Mucosa of rectum (tissue), 2 donors: Measurements from ENCODE around the gene BAHCC1.

Experiments
- H3K27ac ChIP-seq, 2 donors: one replicate each; pipeline ENCODE4 v1.7.0; 2013; ENCODE audit warnings: inconsistent platforms in 2 of 2, low read depth in 2 of 2, low read length in 2 of 2
- H3K27me3 ChIP-seq, 2 donors: one replicate each; pipeline ENCODE4 v1.7.0; 2013; ENCODE audit warnings: low read length in 2 of 2; ENCODE audit not compliant: control insufficient read depth in 2 of 2, insufficient read depth in 2 of 2
- H3K36me3 ChIP-seq, 2 donors: one replicate each; pipeline ENCODE4 v1.7.0; 2013; ENCODE audit warnings: low read length in 2 of 2; ENCODE audit not compliant: control insufficient read depth in 2 of 2, insufficient read depth in 2 of 2
- H3K4me1 ChIP-seq, 2 donors: one replicate each; pipeline ENCODE4 v1.7.0; 2013; ENCODE audit warnings: low read length in 2 of 2, mild to moderate bottlenecking in 1 of 2; ENCODE audit not compliant: control insufficient read depth in 2 of 2, insufficient read depth in 2 of 2
- H3K4me3 ChIP-seq, 2 donors: one replicate each; pipeline ENCODE4 v1.7.0; 2013; ENCODE audit warnings: low read length in 2 of 2
- H3K9ac ChIP-seq, 2 donors: one replicate each; pipeline ENCODE4 v1.7.0; 2013; ENCODE audit warnings: low read length in 2 of 2, low read depth in 1 of 2, mild to moderate bottlenecking in 1 of 2
- H3K9me3 ChIP-seq, 2 donors: one replicate each; pipeline ENCODE4 v1.7.0; 2013; ENCODE audit warnings: low read length in 2 of 2; ENCODE audit not compliant: control insufficient read depth in 2 of 2
- donor health status: healthy.
- donor health status: Normal muscosa, but diverticular disease.

BAHCC1 gene

DNA sequence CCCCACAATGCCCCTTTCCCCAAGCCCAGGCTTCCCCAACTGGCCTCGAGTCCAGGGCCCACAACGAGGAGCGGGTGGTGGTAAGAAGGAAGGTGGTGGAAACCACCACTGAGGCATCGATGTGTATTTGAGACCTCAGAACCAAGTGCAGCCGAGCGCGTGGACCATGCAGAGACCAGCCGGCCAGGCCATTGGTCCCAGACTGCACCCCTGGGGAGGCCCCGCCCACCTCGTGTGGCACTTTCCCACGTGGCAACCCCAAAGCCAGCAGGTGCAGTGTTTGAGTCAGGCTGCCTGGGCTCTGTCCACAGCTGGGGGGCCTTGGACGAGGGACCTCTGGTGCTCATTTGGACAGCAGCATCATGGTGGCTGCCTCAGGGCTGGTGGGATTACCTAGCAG is 28.1 kb upstream of the BAHCC1 start:
- H3K27me3 ChIP-seq = no peaks in the 10 kb centered on the region

DNA sequence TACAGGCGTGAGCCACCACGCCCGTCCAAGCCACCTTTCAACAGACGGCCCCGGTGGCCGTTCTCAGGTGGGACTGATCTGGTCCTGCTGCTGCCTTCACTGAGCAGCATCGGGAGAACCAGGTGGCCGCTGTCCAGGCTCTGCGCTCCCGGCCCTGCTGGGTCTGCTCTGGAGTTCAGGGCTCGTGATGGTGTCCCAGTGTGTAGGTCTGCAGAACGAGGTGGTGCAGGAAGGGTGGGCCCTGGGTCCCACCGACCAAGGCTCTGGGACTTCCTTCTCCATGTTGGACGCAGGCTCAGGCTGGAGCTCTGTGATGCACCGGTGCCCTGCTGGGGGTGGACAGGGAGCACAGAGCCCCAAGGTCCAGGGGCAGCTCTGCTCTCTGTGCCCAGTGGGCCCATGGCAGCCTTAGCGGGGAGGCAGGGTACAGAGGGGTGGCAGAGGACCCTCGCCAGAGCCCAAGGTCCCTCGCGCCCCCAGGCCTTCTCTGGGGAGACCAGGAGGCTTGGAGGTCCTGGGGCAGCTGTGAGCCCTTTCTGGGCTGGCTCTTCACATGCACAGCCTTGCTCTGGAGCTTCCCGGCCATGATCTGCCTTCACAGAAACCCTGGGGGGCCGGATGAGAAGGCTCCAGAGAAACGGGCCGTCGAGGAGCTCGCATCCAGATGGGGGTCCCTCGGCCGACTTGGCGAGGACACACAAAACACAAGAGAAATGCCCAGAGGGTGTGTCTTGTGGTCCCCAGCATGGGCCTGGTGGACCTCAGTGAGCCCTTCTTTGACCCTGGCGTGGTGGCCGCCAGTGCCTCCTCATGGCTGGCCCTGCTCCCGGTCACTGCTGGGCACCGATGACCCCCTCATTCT is 26.9 kb upstream of the BAHCC1 start:
- Histone ChIP-seq H3K9ac (no peak overlapping the region), H3K9me3 (no peaks in the 10 kb centered on the region), H3K27ac (no peak overlapping the region), H3K4me1 (peaks cover 25 to 26% of the 10 kb centered on the region in 2 donors), H3K4me3 (no peak overlapping the region), H3K27me3 (no peaks in the 10 kb centered on the region), H3K36me3 (no peaks in the 10 kb centered on the region)

More for the DNA sequence above, 28.1 kb upstream of the BAHCC1 start:
- H3K36me3 ChIP-seq = no peaks in the 10 kb centered on the region
- no peaks in the 10 kb centered on the region for H3K9me3 ChIP-seq
- no peak overlapping the region for H3K9ac ChIP-seq
- H3K27ac ChIP-seq = no peak overlapping the region
- H3K4me1 ChIP-seq = peaks cover 25 to 33% of the 10 kb centered on the region in 2 donors
- no peak overlapping the region for H3K4me3 ChIP-seq

DNA sequence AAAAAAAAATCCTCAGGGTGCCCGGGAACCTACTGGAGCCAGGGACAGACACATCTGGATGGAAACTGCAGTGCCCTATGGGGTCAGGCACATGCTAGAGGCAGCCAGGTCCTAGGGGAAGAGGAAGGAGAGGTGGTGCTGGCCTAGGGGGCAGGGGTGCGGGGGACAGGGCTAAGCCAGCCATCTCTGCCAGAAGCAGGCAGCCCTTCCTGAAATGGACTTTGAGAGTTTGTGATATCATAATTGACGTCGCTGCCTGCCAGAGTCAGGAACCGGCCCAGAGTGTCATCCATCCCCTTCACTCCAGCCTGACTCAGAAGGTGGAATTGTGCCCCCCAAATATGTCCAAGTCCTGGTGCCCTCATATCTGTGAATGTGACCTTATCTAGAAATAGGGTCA is 25.0 kb upstream of the BAHCC1 start:
- Histone ChIP-seq H3K27ac (no peak overlapping the region), H3K9me3 (no peaks in the 10 kb centered on the region)

DNA sequence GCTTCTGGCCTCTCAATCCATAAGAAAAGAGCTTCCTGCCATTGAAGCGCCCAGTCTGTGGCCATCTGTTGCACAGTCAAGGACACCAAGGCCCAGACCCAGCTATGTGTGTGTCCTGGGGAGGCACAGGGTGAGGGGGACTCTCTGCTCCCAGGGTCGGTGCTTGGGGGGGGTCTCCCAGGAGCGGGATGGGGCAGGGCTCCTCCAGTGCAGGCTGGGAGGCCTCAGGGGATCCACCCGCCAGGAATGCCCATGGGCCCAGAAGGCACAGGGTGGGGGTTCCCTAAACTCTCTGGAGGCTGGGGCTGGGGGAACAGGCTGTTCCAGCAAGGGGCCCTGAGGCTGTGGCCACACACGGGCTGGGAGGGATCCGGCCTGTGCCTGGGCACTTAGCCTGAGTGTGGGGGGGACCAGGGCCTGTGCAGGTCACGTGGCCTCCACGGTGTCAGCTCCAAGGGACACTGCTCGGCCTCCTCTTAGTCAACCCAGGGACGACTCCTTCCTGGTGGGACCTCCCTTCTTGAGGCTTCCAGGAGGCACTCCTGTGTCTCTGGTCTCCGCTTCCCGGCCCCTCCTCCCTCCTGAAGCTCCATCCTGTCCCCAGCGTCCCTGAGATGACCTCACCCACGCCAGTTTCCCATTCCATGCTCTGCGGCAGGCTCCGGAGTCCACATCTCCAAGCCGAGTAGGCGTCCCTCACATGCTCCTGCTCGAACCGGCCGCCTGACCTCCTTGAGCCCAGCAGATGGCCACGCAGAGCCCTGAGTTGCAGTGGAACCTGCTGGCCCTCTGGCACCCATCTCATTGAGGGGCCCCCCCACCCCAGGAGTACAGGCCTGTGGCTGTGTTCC is 23.1 kb upstream of the BAHCC1 start:
- Histone ChIP-seq H3K4me1 (no peaks in the 10 kb centered on the region), H3K4me3 (no peak overlapping the region), H3K27me3 (no peaks in the 10 kb centered on the region), H3K27ac (peak overlapping the region in 1 of 2 donors; percentile 9), H3K36me3 (no peaks in the 10 kb centered on the region), H3K9ac (no peak overlapping the region), H3K9me3 (no peaks in the 10 kb centered on the region)

More for the DNA sequence above, 25.0 kb upstream of the BAHCC1 start:
- H3K36me3 ChIP-seq = no peaks in the 10 kb centered on the region
- no peaks in the 10 kb centered on the region for H3K27me3 ChIP-seq
- peaks cover 11 to 12% of the 10 kb centered on the region in 2 donors for H3K4me1 ChIP-seq
- H3K9ac ChIP-seq = no peak overlapping the region
- no peak overlapping the region for H3K4me3 ChIP-seq

DNA sequence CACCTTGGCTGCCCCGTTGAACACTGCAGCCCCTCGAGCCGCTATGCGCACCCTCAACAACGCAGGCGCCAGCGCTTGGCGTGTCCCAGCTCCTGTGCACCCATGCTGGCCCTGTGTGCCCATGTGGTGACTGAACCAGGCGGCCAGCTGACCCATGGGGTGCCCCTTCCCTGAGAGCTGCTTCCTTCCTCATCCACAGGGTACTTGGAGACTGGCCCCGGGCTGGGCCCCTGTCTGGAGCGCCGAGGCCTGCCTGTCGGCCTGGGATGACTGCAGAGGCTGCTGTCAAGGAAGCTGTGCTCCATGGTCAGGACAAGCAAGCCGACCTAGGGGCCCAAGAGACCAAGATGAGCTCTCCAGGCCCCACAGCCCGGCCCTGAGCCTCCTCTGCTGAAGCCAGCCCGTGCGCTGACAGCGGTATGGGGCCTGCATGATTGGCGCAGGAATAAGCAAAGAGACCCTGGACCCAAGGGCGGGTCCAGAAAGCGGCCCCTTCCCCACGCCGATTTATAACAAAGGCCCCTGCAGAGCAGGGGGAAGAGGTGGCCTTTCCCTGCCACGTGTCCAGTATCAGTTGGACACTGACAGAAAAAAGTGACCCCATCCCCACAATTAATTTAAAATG is 21.6 kb upstream of the BAHCC1 start:
- Histone ChIP-seq H3K4me1 (no peaks in the 10 kb centered on the region), H3K9ac (no peak overlapping the region), H3K4me3 (no peak overlapping the region), H3K27ac (no peak overlapping the region), H3K9me3 (no peaks in the 10 kb centered on the region), H3K27me3 (no peaks in the 10 kb centered on the region), H3K36me3 (no peaks in the 10 kb centered on the region)

DNA sequence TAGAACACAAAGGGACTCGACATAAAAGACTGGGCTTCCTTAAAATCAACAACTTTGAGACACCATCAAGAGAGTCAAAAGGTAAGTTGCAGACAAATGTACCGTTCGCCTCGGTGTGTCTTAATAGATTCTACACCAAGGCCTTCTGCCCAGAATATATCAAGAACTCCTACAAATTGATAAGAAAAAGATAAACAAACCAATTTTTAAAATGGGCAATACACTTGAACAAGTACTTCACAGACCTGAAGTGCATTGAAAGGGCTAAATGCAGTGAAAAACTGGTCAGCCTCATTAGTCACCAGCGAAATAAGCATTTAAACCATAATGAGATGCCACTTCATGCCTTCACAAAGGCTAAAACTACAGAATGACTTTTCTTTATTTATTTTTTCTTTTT is 20.4 kb upstream of the BAHCC1 start:
- Histone ChIP-seq H3K27ac (no peak overlapping the region), H3K9ac (no peak overlapping the region), H3K9me3 (no peaks in the 10 kb centered on the region), H3K4me1 (peaks cover 0 to 5% of the 10 kb centered on the region in 2 donors), H3K4me3 (no peak overlapping the region), H3K36me3 (no peaks in the 10 kb centered on the region), H3K27me3 (no peaks in the 10 kb centered on the region)

DNA sequence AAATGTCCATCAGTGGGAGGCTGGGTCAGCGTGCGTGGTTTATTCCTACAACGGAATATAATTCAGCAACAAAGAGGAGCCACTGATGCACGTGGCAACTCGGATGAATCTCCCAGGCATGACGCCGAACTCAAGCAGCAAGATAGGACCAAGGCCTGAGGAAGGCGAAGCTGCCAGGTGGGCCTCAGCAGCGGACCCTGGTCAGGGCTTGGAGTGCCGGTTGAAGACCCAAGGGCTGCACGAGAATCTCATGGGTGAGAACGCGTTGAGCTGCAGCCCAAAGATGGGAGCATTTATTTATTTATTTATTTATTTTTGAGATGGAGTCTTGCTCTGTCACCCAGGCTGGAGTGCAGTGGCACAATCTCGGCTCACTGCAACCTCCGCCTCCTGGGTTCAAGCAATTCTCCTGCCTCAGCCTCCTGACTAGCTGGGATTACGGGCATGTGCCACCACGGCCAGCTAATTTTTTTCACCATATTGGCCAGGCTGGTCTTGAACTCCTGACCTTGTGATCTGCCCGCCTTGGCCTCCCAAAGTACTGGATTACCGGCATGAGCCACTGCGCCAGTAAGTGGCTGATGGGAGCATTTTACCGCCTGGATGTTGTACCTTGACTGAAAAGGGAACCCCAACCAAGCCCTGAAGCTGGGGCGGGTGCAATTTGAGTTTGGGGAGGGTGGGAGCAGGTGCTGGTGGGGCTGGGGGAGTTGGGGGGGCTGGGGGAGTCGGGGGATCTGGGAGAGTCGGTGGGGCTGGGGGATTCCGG is 18.1 kb upstream of the BAHCC1 start:
- H3K9ac ChIP-seq = no peak overlapping the region
- no peaks in the 10 kb centered on the region for H3K36me3 ChIP-seq
- H3K27me3 ChIP-seq = no peaks in the 10 kb centered on the region
- peaks cover 0 to 5% of the 10 kb centered on the region in 2 donors for H3K4me1 ChIP-seq
- no peak overlapping the region for H3K27ac ChIP-seq
- H3K4me3 ChIP-seq = no peak overlapping the region
- no peaks in the 10 kb centered on the region for H3K9me3 ChIP-seq

DNA sequence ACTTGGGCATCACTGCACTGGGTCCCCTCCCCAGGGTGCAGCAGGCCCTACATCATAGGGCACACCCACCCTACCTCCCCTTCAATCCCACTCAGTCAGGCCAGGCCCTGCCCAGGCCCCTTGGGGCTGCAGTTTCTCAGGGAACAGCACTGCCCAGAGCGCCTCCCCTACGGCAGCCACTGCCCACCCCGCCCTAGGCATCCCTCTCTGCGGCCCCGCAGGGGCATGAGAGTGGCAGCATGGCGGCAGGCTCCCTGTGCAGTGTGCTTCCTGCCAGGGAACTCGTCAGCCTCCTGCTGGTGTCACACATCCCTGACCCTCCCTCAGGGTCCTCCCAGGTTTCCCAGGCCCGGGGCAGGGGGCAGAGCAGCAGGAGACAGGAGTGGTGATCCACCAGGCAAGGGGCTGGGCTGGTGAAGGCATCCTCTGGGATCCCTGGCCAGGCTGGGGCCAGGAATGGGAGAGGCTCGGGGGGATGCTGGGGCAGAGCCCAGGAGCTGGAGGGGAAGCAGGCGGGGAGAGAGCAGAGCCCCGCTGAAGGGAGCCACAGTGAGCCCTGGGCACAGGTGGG is 16.2 kb upstream of the BAHCC1 start:
- Histone ChIP-seq H3K9ac (peak overlapping the region in 1 of 2 donors; percentile 50), H3K9me3 (no peaks in the 10 kb centered on the region), H3K27me3 (no peaks in the 10 kb centered on the region), H3K4me3 (no peak overlapping the region), H3K27ac (peak overlapping the region in 1 of 2 donors; percentile 29), H3K4me1 (peaks cover 0 to 5% of the 10 kb centered on the region in 2 donors), H3K36me3 (no peaks in the 10 kb centered on the region)

DNA sequence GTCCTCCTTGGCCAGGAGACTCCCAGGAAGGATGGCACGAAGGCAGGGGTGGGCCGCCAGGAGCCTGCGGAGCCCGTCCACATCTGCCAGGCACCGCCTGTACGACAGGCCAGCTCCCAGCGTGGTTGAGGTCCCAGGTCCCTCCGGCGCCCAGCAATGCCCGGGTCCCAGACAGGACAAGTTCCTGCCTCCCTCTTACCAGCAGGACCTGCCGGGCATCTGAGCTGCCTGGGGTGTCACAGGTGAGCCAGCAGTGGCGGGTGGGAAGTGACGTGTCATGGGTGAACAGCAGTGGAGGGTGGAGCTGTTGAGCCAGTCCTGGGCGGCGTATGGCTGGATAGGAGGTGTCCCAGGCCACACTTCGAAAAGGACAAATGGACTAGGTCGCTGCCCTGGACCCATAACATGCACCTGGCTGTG is 15.7 kb upstream of the BAHCC1 start:
- H3K4me3 ChIP-seq = no peak overlapping the region
- no peaks in the 10 kb centered on the region for H3K36me3 ChIP-seq
- H3K27ac ChIP-seq = peak overlapping the region in 1 of 2 donors; percentile 29
- H3K9ac ChIP-seq = peak overlapping the region in 1 of 2 donors; percentile 50
- H3K4me1 ChIP-seq = peaks cover 0 to 5% of the 10 kb centered on the region in 2 donors
- no peaks in the 10 kb centered on the region for H3K27me3 ChIP-seq
- no peaks in the 10 kb centered on the region for H3K9me3 ChIP-seq
